Stimulated activated CD8-positive, alpha-beta memory T cell treated with anti-CD3 and anti-CD28 coated beads, Interleukin-12 subunit alpha, Interleukin-12 subunit beta, amount 100 ng/mL, for 24 hours (primary cell): ENCODE data around the gene MAPK8IP1.

ENCODE experiments used
- DNase-seq: peaks from one replicate; pipeline ENCODE4 v3.0.0-alpha.2; 2020; ENCODE audit errors: extremely low read depth

MAPK8IP1 gene

GRCh38 chr11:45926536-45927331, 41.3 kb downstream of the MAPK8IP1 start:
- no peak for DNase-seq

GRCh38 chr11:45927332-45927683, 41.9 kb downstream of the MAPK8IP1 start:
- DNase-seq = no peak

GRCh38 chr11:45927684-45928413, 42.4 kb downstream of the MAPK8IP1 start:
- DNase-seq = no peak

DNA sequence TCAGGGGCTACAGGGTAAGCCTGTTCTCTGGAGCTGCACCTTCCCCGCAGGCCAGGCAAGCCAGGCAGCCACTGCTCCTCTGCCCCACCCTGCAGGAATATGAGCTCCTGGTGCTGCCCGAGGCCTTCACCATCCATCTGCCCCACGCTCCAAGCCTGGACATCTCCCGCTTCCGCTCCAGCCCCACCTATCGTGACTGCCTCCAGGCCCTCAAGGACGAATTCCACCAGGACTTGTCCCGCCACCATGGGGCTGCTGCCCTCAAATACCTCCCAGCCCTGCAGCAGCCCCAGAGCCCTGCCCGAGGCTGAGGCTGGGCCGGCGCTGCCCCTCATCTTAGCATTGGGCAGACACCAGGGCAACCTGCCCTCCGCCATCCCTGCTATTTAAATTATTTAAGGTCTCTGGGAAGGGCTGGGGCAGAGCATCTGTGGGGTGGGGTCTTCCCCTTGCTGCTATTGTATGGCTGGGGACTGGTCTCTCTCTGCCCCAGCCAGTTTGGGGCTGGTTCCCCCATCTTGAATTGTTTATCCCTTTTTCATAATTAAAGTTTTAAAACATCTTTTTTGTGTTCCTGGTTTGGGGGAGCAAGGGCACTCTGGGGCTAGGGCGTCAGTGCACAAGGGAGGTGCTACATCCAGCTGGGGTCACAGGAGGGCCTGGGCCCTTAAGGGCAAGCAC, 43.2 kb downstream of the MAPK8IP1 start:
- no peak for DNase-seq

DNA sequence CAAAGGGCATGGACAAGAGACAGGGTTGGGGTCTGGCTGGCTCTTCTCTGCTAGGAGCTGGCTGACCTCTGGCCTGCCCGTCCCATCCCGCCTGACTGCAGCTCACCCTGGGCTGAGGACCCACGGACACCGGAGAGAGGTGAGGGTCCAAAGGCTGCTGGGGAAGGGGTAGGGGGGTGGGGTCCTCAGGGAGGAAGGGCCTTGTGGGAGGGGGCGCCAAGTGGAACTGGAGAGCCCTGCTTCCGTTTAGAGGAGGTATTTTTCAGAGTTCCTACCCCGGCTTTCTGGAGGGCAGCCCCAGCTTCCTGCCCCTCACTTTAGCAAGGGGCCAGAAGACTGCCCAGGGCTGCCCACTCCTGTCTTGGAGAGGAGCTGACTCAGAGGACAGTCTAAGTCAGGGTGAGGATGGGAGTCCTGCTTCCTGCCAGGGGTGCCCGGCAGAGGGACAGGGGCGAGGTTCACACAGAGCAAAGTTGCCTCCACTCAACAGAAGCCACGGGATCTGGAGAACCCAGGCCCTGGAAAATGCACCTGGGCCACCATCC, 44.1 kb downstream of the MAPK8IP1 start:
- no peak for DNase-seq

DNA sequence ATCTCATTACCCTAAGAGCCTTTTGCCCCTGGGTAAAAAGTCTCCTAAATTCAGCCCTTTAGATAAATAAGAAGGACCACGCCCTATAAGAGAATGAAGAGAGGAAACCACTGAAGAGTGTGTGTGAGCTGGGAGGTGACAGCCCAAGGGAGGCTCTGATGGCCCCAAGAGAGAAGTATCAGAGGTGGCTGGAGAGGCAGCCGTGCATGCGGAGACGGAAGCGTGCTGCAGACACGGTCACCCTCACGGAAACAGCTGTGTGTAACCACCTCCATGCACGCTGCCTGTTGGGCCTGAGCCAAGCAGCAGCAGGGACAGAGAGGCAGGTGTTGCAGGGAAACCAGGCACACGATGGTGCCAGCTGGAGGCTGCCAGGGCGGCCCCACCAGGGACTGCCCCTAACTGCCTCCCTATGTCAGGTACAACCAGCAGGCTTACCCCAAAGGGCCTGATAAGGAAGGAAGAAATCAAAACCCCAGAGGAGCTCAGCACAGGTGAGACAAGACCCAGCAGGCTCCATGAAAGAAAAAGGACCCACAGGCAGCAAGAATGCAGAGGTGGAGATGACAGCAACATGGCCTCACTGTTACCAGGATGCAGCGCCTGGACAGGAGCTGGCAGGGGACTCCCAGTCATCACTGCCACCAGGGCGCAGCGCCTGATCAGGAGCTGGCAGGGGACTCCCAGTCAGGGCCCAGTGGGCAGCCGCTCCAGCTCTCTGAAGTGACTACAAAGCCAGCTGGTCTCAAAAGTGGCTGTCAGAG, 44.8 kb downstream of the MAPK8IP1 start:
- no peak for DNase-seq

GRCh38 chr11:45930951-45931570, 45.6 kb downstream of the MAPK8IP1 start:
- no peak for DNase-seq

GRCh38 chr11:45931739-45932138, 46.3 kb downstream of the MAPK8IP1 start:
- DNase-seq = no peak

- no peak for DNase-seq
Measured at GRCh38 chr11:45932217-45932616, 46.8 kb downstream of the MAPK8IP1 start.

DNA sequence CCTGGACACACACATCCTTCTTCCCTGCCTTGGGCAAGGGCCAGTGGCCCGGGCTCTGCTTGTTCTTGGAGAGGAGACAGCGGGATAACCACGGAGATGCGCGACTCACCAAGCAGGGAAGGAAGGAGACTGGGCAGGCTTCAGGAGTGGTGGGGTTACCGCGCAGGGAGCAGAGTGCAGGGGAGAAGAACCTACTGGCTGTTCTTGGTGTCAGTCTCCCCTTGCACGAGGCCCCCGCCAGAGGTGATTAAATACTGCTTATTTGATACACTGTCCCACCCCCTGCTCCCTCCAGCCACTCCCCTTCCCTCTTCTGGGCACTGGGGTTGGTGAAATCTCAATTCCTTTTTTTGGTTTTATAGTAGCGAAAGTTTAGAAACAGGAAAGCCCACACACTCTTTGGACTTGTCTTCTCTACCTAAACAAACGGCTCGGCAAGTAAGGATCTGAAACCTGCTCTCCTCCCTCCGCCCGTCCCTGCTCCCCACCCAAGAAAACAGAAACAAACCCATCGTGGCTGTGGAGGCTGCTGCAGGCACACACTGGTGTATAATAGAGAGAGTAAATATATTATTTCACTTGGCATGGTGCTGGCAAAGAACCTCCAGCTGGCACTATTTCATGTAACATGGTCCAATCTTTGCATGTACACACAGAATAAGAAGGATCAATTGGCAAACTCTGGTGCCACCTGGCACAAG, 47.8 kb downstream of the MAPK8IP1 start:
- no peak for DNase-seq

- no peak for DNase-seq
Measured at GRCh38 chr11:45933846-45934579, 48.6 kb downstream of the MAPK8IP1 start.

DNA sequence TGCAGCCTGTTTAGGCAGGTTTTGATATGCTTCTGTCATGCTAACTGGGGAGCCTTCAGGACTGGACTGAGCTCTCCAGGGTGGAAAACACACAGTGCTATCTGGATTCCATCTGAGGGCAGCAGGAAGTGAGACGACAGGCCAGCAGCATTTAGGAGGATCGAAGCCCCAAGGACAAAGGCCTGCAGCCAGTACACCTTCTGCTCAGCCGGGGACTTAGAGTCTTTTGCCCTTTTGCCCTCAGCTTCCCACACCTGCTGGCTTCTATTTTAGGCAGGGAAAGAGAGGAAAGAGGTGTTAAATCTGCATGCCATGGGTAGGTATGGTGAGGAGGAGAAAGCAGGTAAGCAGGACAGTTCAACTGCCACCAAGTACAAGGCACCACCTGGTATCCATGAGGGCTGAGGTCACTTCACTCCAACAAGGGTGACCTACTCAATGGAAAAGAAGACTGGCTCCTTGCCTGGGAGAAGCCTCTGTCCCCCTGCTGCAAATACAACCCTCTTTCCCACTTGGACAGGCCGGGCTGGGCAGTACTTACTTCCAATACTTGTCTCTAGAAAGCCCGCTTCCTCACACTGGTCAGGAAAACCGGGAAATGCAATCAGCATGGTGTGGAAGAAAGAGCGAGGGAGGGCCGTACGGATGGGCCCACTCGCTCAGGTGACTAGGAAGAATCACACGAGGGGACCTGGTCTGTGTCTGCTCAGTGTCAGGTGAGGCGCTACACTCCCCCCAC, 49.3 kb downstream of the MAPK8IP1 start:
- DNase-seq = no peak

DNA sequence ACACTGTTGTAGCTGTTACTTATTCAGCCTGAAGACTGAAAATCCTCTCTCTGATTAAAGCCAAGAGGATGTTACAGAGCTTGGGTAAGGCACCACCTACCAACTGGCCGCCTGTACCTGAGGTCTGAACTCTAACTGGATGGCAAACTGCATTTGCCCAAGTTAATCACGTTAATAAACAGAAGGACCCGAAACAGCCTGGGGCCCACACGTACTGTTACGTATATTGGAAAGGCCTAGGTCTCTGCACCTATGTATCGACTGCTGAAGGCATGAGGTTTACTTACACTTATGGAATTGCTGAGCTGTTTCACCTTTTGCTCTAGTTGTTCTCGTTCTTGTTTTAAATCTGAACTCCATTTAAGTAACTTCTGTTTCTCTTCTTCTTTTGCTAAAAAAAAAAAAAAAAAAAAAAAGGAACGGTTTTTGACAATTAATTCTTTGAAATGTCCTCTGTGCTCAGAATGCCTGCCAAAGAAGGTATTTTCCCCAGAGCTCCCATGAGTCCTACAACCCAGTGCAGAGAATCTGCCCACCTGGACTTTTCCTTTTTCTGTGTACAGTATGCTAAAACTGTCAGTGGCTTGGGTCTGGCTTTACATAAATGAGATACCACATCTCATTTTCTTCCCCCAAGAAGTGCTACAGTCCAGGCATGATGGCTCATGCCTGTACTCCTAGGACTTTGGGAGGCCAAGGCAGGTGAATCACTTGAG, 50.1 kb downstream of the MAPK8IP1 start:
- DNase-seq = no peak

- no peak for DNase-seq
Measured at GRCh38 chr11:45936511-45937054, 51.1 kb downstream of the MAPK8IP1 start.

DNA sequence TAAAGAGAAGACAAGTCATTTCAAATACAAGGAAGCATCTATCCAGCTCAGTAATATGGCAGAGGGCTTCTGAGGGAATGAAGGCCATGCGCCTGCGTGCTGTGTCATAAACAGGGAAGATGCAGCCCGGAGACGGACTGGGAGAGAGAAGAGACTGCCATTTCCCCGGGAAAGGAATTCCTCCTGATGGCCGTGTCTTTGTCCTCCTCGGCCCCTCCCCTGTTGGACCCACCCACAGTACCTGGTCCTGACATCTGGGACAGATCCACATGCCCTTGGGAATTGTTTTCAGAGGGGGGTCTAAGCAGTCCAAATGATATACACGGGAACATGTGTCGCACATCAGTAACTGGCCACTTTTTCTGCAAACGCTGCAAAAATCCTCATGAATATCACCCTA, 52.5 kb downstream of the MAPK8IP1 start:
- DNase-seq = no peak

GRCh38 chr11:45939836-45940235, 54.4 kb downstream of the MAPK8IP1 start:
- no peak for DNase-seq

DNA sequence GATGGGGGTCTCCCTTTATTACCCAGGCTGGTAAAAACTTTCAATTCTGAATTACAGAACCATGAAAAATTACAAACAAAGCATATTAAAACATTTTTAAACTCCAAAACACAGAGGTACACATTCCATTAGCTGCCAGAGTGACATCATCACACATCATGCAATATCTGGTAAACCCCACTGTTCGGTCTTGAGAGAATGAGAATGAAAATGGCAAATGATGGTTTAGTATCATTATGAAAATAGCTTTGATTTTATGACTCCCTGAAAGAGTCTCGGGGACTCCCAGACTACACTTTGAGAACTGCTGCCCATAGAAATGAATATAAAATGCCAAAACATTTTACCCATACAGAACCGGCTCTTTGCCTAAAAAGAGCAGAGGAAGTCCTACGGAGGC, 55.8 kb downstream of the MAPK8IP1 start:
- no peak for DNase-seq

DNA sequence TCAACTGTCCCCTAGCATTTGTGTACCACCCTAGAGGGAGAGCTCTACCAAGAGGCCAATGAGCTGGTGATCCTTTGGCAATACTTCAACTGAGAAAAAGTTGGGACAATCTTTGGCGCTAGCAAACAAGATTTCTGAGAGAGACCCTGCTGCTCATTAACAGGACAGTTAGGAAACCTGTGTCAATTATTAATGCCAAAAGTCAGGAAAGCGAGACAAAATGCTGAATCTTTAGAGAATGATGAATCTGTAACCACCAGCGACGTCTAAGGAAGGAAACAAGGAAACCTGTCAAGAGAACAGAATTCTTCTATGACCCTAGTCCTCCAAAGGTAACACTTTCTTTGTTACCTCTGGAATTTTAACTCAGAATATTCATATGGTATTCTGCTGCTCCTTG, 56.9 kb downstream of the MAPK8IP1 start:
- no peak for DNase-seq
